Stimulated activated CD4-positive, alpha-beta T cell treated with anti-CD3 and anti-CD28 coated beads, TNF-alpha, amount 100 ng/mL, for 48 hours (primary cell): ENCODE data around the gene CDK6.
"Not testable (repeated sequence)": the region's sequence is repeated elsewhere in the genome, so short reads cannot be mapped to it uniquely, and the experiment has no call there.

Experiments used
- DNase-seq, 3 donors: peaks; one replicate each; pipeline ENCODE4 v3.0.0-alpha.2; 2020; ENCODE audit warnings: low read depth in 3 of 3

Gene CDK6

GRCh38 chr7:92836489-92836999 lies at the start of gene CDK6:
TSS of gene CDK6 (minus strand) at chr7:92836573. CDS start at chr7:92833323, 3,250 bp downstream.
- DNase-seq = peak in 2 of 3 donors; percentile 50 to 65

- not testable (repeated sequence) for DNase-seq
Measured at GRCh38 chr7:92886039-92886438, 49.7 kb upstream of the CDK6 start.

- no peak for DNase-seq
Measured at GRCh38 chr7:92884218-92884617, 47.8 kb upstream of the CDK6 start.

- no peak for DNase-seq
Measured at GRCh38 chr7:92882760-92883159, 46.4 kb upstream of the CDK6 start.

- no peak for DNase-seq
Measured at GRCh38 chr7:92881091-92881485, 44.7 kb upstream of the CDK6 start.

- DNase-seq = no peak
Measured at GRCh38 chr7:92880212-92881090, 44.1 kb upstream of the CDK6 start.

GRCh38 chr7:92877367-92877766 lies 41.0 kb upstream of the CDK6 start:
- DNase-seq = no peak

- no peak for DNase-seq
Measured at GRCh38 chr7:92876836-92877235, 40.5 kb upstream of the CDK6 start.

- DNase-seq = no peak
Measured at GRCh38 chr7:92875719-92876118, 39.3 kb upstream of the CDK6 start.

GRCh38 chr7:92875173-92875572 lies 38.8 kb upstream of the CDK6 start:
- no peak for DNase-seq

GRCh38 chr7:92874567-92874966 lies 38.2 kb upstream of the CDK6 start:
- DNase-seq = no peak

- DNase-seq = no peak
Measured at GRCh38 chr7:92873776-92874175, 37.4 kb upstream of the CDK6 start.

GRCh38 chr7:92872701-92873100 lies 36.3 kb upstream of the CDK6 start:
- no peak for DNase-seq

- DNase-seq = no peak
Measured at GRCh38 chr7:92868683-92869293, 32.4 kb upstream of the CDK6 start.

- not testable (repeated sequence) for DNase-seq
Measured at GRCh38 chr7:92864169-92864568, 27.8 kb upstream of the CDK6 start.

- no peak for DNase-seq
Measured at GRCh38 chr7:92856436-92856835, 20.1 kb upstream of the CDK6 start.

GRCh38 chr7:92854501-92855238 lies 18.3 kb upstream of the CDK6 start:
- no peak for DNase-seq

- DNase-seq = no peak
Measured at GRCh38 chr7:92851732-92852131, 15.4 kb upstream of the CDK6 start.

- no peak for DNase-seq
Measured at GRCh38 chr7:92850516-92850915, 14.1 kb upstream of the CDK6 start.

GRCh38 chr7:92849322-92849721 lies 12.9 kb upstream of the CDK6 start:
- no peak for DNase-seq

- DNase-seq = no peak
Measured at GRCh38 chr7:92848851-92849250, 12.5 kb upstream of the CDK6 start.

GRCh38 chr7:92848441-92848840 lies 12.1 kb upstream of the CDK6 start:
- no peak for DNase-seq
